IMR-90 (cell line): ENCODE results near the gene MINDY2. TPM values are rescaled to one million over a fixed set of nuclear protein-coding genes. Genes with fewer than 3 reads are reported as not detected.
"Not testable (repeated sequence)": the region's sequence is repeated elsewhere in the genome, so short reads cannot be mapped to it uniquely, and the experiment has no call there.

ENCODE experiments used
- ATAC-seq: fragments of 200-7000 bp; cut with Tn5 transposase; 2 replicates; pipeline ENCODE4 v1.9.1; 2020; ENCODE audit warnings: low read depth, mild to moderate bottlenecking, moderate library complexity
- BruUV-seq: library from RNA; stranded (reverse); fragments of 400-500 nt; replicated peaks from 2 replicates; lab custom pipeline; 2021; lab: Mats Ljungman, UMichigan
- CTCF ChIA-PET: fragments of 300-600 bp; formaldehyde crosslinking; extraction: SDS; loops from one replicate; lab custom pipeline; 2021; ENCODE audit warnings: antibody characterized with exemption; lab: Yijun Ruan, JAX
- POLR2A ChIA-PET: fragments of 300-600 bp; sonication (Branson Sonifier 250); formaldehyde crosslinking; loops from one replicate; lab custom pipeline; 2022; ENCODE audit warnings: antibody characterized with exemption; ENCODE audit not compliant: unreplicated experiment; lab: Charles Lee
- DNase-seq: peaks from one replicate; pipeline ENCODE4 v3.0.0; 2013
- H2AFZ ChIP-seq: replicated peaks from 2 replicates; pipeline ENCODE3; 2013; ENCODE audit warnings: low read length, mild to moderate bottlenecking; ENCODE audit not compliant: poor library complexity
- H2AK5ac ChIP-seq: 2 replicates; pipeline ENCODE4 v1.6.1; 2013; ENCODE audit warnings: low read depth, low read length, inconsistent platforms
- H2AK9ac ChIP-seq: replicated peaks from 2 replicates; pipeline ENCODE3; 2013; ENCODE audit warnings: mild to moderate bottlenecking, low read depth, low read length, moderate library complexity; ENCODE audit not compliant: poor library complexity
- H2BK120ac ChIP-seq: 2 replicates; pipeline ENCODE4 v1.6.1; 2013; ENCODE audit warnings: low read depth, low read length, inconsistent platforms
- H2BK15ac ChIP-seq: 3 replicates; pipeline ENCODE4 v1.6.1; 2013; ENCODE audit warnings: low read depth, low read length, inconsistent platforms
- H2BK20ac ChIP-seq: 2 replicates; pipeline ENCODE4 v1.6.1; 2013; ENCODE audit warnings: low read depth, mild to moderate bottlenecking, inconsistent platforms, low read length, moderate library complexity
- H2BK5ac ChIP-seq: 2 replicates; pipeline ENCODE4 v1.6.1; 2013; ENCODE audit warnings: mild to moderate bottlenecking, low read depth, low read length, inconsistent platforms; ENCODE audit not compliant: poor library complexity, severe bottlenecking
- H3K14ac ChIP-seq: replicated peaks from 2 replicates; pipeline ENCODE4 v1.6.1; 2013; ENCODE audit warnings: low read depth, low read length, inconsistent platforms
- H3K18ac ChIP-seq: 2 replicates; pipeline ENCODE4 v1.6.1; 2013; ENCODE audit warnings: low read depth, low read length, control low read depth
- H3K23ac ChIP-seq: 2 replicates; pipeline ENCODE4 v1.6.1; 2013; ENCODE audit warnings: low read depth, low read length, inconsistent platforms
- H3K27ac ChIP-seq: 2 replicates; pipeline ENCODE4 v1.5.1; 2013; ENCODE audit warnings: mild to moderate bottlenecking, control low read depth, low read length; ENCODE audit not compliant: insufficient read depth
- H3K27me3 ChIP-seq: 2 replicates; pipeline ENCODE4 v1.6.1; 2013; ENCODE audit warnings: low read length; ENCODE audit not compliant: control insufficient read depth, insufficient read depth
- H3K36me3 ChIP-seq: 2 replicates; pipeline ENCODE4 v1.6.1; 2013; ENCODE audit warnings: low read length, mixed read lengths; ENCODE audit not compliant: control insufficient read depth, insufficient read depth
- H3K4ac ChIP-seq: 2 replicates; pipeline ENCODE4 v1.6.1; 2013; ENCODE audit warnings: low read depth, low read length, inconsistent platforms
- H3K4me1 ChIP-seq: 2 replicates; pipeline ENCODE4 v1.6.1; 2013; ENCODE audit warnings: low read length, mixed read lengths; ENCODE audit not compliant: control insufficient read depth, insufficient read depth
- H3K4me2 ChIP-seq: 2 replicates; pipeline ENCODE4 v1.6.1; 2013; ENCODE audit warnings: low read depth, mild to moderate bottlenecking, control low read depth, low read length, moderate library complexity
- H3K4me3 ChIP-seq: 2 replicates; pipeline ENCODE4 v1.5.1; 2013; ENCODE audit warnings: low read depth, mild to moderate bottlenecking, control low read depth, low read length, moderate library complexity; ENCODE audit not compliant: insufficient read depth
- H3K56ac ChIP-seq: 2 replicates; pipeline ENCODE4 v1.6.1; 2013; ENCODE audit warnings: low read length, inconsistent platforms; ENCODE audit not compliant: insufficient read depth; ENCODE audit errors: extremely low read depth
- H3K79me1 ChIP-seq, 2 experiments: 2 replicates each; pipeline ENCODE4 v1.6.1; 2013; ENCODE audit warnings: low read length in 2 of 2, inconsistent platforms in 1 of 2, low read depth in 1 of 2
- H3K9ac ChIP-seq: 2 replicates; pipeline ENCODE4 v1.6.1; 2013; ENCODE audit warnings: low read depth, low read length, control low read depth
- H3K9me1 ChIP-seq: 2 replicates; pipeline ENCODE4 v1.6.1; 2013; ENCODE audit warnings: low read length, inconsistent platforms; ENCODE audit not compliant: insufficient read depth
- H3K9me3 ChIP-seq: 2 replicates; pipeline ENCODE4 v1.6.1; 2013; ENCODE audit warnings: low read length; ENCODE audit not compliant: control insufficient read depth, insufficient read depth
- H4K20me1 ChIP-seq: 2 replicates; pipeline ENCODE4 v1.6.1; 2013; ENCODE audit warnings: low read length, inconsistent platforms; ENCODE audit not compliant: insufficient read depth
- H4K5ac ChIP-seq: 2 replicates; pipeline ENCODE4 v1.6.1; 2013; ENCODE audit warnings: mild to moderate bottlenecking, low read depth, low read length, control low read depth
- H4K8ac ChIP-seq, 2 experiments: 2 replicates each; pipeline ENCODE4 v1.6.1; 2013; ENCODE audit warnings: low read depth in 2 of 2, low read length in 2 of 2, control low read depth in 1 of 2, inconsistent platforms in 1 of 2
- H4K91ac ChIP-seq: 2 replicates; pipeline ENCODE4 v1.6.1; 2013; ENCODE audit warnings: low read depth, low read length, inconsistent platforms; ENCODE audit not compliant: insufficient read depth
- FOS ChIP-seq: fragments of 150-350 bp; IDR thresholded peaks from 2 replicates; pipeline ENCODE4 v1.6.1; 2016; ENCODE audit warnings: low read depth, low read length
- MAFK ChIP-seq: IDR thresholded peaks from 2 replicates; pipeline ENCODE4 v1.6.1; 2012; ENCODE audit warnings: low read depth, low read length, improper control_type of control experiment
- MXI1 ChIP-seq: IDR thresholded peaks from 2 replicates; pipeline ENCODE4 v1.6.1; 2012; ENCODE audit warnings: low read depth, mild to moderate bottlenecking, low read length, moderate library complexity, borderline replicate concordance
- RFX5 ChIP-seq: IDR thresholded peaks from 2 replicates; pipeline ENCODE4 v1.8.0; 2012; ENCODE audit warnings: low read depth, mild to moderate bottlenecking, low read length, moderate library complexity
- WGBS, 2 experiments: methylation state at CpG; one replicate each; pipeline versions ENCODE4 v1.1.5 to v1.1.7; 2013; ENCODE audit warnings: missing lambda C conversion rate in 2 of 2; ENCODE audit not compliant: insufficient read length in 1 of 2; ENCODE audit errors: extremely low coverage in 2 of 2; 5-methylcytosine and 5-hydroxymethylcytosine counted together
- dilution Hi-C: fragments of 300-500 bp; cut with HindIII; formaldehyde crosslinking; loops from one replicate; pipeline ENCODE4 v1.14.3; 2018; ENCODE audit warnings: low sequenced_read_pairs; ENCODE audit not compliant: unreplicated experiment
- in situ Hi-C: fragments of 300-500 bp; cut with MboI; formaldehyde crosslinking; loops from 3 replicates; pipeline ENCODE4 v1.14.3; 2019; ENCODE audit warnings: low sequenced_read_pairs, inconsistent platforms, mixed read lengths
- intact Hi-C: fragments of 100-400 bp; cut with micrococcal nuclease; formaldehyde crosslinking; loops from 2 replicates; pipeline ENCODE4 v1.10.0; 2022
- polyA plus RNA-seq, 3 experiments: library from polyadenylated mRNA; depleted of rRNA; stranded (reverse); fragments of >200 nt; gene quantifications; 2 replicates each; pipeline ENCODE4 v1.2.3, GENCODE V29; 2012; ENCODE audit warnings: low replicate concordance in 1 of 3
- total RNA-seq: library from RNA; depleted of rRNA; stranded (reverse); fragments of >200 nt; gene quantifications from 2 replicates; pipeline ENCODE4 v1.2.3, GENCODE V29; 2012
- TF ChIP-seq, protein P1 (sequence below): fragments of 150-350 bp; IDR thresholded peaks from 2 replicates; pipeline ENCODE4 v1.6.1; 2017; ENCODE audit warnings: mild to moderate bottlenecking, antibody characterized with exemption, low read length, low read depth
- TF ChIP-seq, protein P2 (sequence below): fragments of 150-350 bp; IDR thresholded peaks from 2 replicates; pipeline ENCODE4 v1.6.1; 2016; ENCODE audit warnings: low read depth, mild to moderate bottlenecking, low read length, moderate library complexity, borderline replicate concordance

Gene MINDY2
- total and polyA plus RNA-seq, 2 of the 4 experiments (the other 2 are of a cell fraction): 4.0 to 9.3 TPM

GRCh38 chr15:58842713-58843396 is 71.8 kb downstream of the MINDY2 start:
- POLR2A ChIA-PET: no interaction called here
- H4K20me1 ChIP-seq: no peaks in the 10 kb centered on the region
- H2BK120ac ChIP-seq: no peak overlapping the region
- H2AFZ ChIP-seq: no peak overlapping the region
- WGBS, 2 experiments: 100% methylated on average over 3 of the region's 4 CpGs; no CpG with 5 or more reads in 1 of the 2 experiments
- no TSS peak for BruUV-seq
- CTCF ChIA-PET: no interaction called here
- intact Hi-C loops: no loop called here
- H4K91ac ChIP-seq: no peak overlapping the region
- no peak overlapping the region for H3K4me2 ChIP-seq
- H3K27me3 ChIP-seq: no peaks in the 10 kb centered on the region
- peaks cover 9% of the 10 kb centered on the region for H3K36me3 ChIP-seq
- in situ Hi-C loops: no loop called here
- no peak overlapping the region for H4K8ac ChIP-seq
- no peaks in the 10 kb centered on the region for H3K9me3 ChIP-seq
- no peak overlapping the region for H3K18ac ChIP-seq
- no peak overlapping the region for H3K27ac ChIP-seq
- TF ChIP-seq RFX5 (no peak), FOS (no peak), MAFK (no peak), MXI1 (no peak)
- TF ChIP-seq, protein P1, sequence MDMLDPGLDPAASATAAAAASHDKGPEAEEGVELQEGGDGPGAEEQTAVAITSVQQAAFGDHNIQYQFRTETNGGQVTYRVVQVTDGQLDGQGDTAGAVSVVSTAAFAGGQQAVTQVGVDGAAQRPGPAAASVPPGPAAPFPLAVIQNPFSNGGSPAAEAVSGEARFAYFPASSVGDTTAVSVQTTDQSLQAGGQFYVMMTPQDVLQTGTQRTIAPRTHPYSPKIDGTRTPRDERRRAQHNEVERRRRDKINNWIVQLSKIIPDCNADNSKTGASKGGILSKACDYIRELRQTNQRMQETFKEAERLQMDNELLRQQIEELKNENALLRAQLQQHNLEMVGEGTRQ: no peak
- TF ChIP-seq, protein P2, sequence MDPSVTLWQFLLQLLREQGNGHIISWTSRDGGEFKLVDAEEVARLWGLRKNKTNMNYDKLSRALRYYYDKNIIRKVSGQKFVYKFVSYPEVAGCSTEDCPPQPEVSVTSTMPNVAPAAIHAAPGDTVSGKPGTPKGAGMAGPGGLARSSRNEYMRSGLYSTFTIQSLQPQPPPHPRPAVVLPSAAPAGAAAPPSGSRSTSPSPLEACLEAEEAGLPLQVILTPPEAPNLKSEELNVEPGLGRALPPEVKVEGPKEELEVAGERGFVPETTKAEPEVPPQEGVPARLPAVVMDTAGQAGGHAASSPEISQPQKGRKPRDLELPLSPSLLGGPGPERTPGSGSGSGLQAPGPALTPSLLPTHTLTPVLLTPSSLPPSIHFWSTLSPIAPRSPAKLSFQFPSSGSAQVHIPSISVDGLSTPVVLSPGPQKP: no peak
- H3K56ac ChIP-seq: no peak overlapping the region
- no peaks in the 10 kb centered on the region for H3K9me1 ChIP-seq
- H3K4ac ChIP-seq: no peak overlapping the region
- H3K4me3 ChIP-seq: no peak overlapping the region
- no peak overlapping the region for H3K14ac ChIP-seq
- dilution Hi-C loops: no loop called here
- H3K79me1 ChIP-seq: peaks cover 2 to 4% of the 10 kb centered on the region in 2 experiments; a peak in 1 of 4 replicates
- no peak overlapping the region for H2AK5ac ChIP-seq
- ATAC-seq: no peak
- H2BK5ac ChIP-seq: no peak overlapping the region
- no peak overlapping the region for H2BK15ac ChIP-seq
- no peak overlapping the region for H3K9ac ChIP-seq
- H4K5ac ChIP-seq: no peak overlapping the region
- no peak overlapping the region for H2AK9ac ChIP-seq
- no peak overlapping the region for H2BK20ac ChIP-seq
- H3K23ac ChIP-seq: no peak overlapping the region
- no peaks in the 10 kb centered on the region for H3K4me1 ChIP-seq
- no peak for DNase-seq

DNA sequence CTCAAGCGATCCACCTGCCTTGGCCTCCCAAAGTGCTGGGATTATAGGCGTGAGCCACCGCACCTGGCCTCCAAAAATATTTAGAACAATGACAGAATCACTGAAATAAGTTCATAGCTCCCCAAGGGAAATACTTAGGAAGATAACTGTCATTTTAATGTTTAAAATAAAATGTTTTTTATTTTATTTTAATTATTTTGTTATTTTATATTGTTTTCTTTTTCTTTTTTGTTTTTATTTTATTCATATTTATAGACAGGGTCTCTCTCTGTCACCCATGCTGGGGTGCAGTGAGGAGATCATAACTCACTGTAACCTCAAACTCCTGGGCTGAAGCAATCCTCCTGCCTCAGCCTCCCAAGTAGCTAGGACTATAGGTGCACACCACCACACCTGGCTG is 80.1 kb downstream of the MINDY2 start:
- H2BK120ac ChIP-seq, ATAC-seq, in situ Hi-C loops, H4K91ac ChIP-seq, H3K4me2 ChIP-seq, H2BK15ac ChIP-seq, H3K4ac ChIP-seq, H4K20me1 ChIP-seq, H3K56ac ChIP-seq, H2BK5ac ChIP-seq, H2AK9ac ChIP-seq, H3K9me1 ChIP-seq, DNase-seq, H3K27ac ChIP-seq, POLR2A ChIA-PET, H4K8ac ChIP-seq, H3K18ac ChIP-seq, dilution Hi-C loops, H3K9ac ChIP-seq, H2AK5ac ChIP-seq, H3K4me3 ChIP-seq, H3K27me3 ChIP-seq, H3K14ac ChIP-seq, H3K23ac ChIP-seq, H3K79me1 ChIP-seq, H4K5ac ChIP-seq, H3K4me1 ChIP-seq, H2AFZ ChIP-seq, H2BK20ac ChIP-seq, BruUV-seq, H3K9me3 ChIP-seq: not testable (repeated sequence)
- H3K36me3 ChIP-seq: peaks cover 19% of the 10 kb centered on the region
- intact Hi-C loops: loop anchor here (10.0 kb wide), 2 partner anchors 56 to 626 kb away; no protein-coding TSS in a partner anchor
- WGBS, 2 experiments: no CpG with 5 or more reads among the region's 3 CpGs
- CTCF ChIA-PET: interaction anchor here (0.6 kb wide), 1 partner anchor 12 kb away, joined by 3 read pairs; no protein-coding TSS in a partner anchor
